Measurements from ENCODE around the gene UFD1.

DNA sequence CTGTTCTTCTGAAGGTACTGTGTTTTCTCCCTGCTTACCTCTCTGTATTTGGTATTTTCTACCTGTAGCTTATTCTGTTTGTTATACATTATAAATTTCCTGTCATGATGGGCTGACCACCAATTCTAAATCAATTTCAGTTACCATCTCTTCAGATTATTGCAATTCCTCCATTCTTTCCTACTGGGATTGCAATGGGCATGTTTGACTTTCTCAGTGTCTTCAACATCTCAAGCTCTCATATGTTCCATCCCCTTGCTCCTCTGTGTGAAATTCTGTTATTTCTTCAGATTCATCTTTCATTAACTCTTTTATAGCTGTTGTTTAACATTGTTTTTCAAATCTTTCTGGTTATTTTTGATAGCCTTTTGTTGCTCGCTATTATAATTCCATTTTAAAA is 16.0 kb downstream of the UFD1 start:
- no peak for TF ChIP-seq YY1 (IDR thresholded peaks at IDR 0.05; ENCODE audit: low read depth)
- TF ChIP-seq CEBPB (IDR thresholded peaks at IDR 0.05) = no peak
- TF ChIP-seq RAD21 (IDR thresholded peaks at IDR 0.05; ENCODE audit: low read depth) = no peak
- TF ChIP-seq, protein P1, sequence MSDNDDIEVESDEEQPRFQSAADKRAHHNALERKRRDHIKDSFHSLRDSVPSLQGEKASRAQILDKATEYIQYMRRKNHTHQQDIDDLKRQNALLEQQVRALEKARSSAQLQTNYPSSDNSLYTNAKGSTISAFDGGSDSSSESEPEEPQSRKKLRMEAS (IDR thresholded peaks at IDR 0.05) = no peak
- no peak for TF ChIP-seq CREB1 (IDR thresholded peaks at IDR 0.05; ENCODE audit: low read depth)
- TF ChIP-seq, protein P2, sequence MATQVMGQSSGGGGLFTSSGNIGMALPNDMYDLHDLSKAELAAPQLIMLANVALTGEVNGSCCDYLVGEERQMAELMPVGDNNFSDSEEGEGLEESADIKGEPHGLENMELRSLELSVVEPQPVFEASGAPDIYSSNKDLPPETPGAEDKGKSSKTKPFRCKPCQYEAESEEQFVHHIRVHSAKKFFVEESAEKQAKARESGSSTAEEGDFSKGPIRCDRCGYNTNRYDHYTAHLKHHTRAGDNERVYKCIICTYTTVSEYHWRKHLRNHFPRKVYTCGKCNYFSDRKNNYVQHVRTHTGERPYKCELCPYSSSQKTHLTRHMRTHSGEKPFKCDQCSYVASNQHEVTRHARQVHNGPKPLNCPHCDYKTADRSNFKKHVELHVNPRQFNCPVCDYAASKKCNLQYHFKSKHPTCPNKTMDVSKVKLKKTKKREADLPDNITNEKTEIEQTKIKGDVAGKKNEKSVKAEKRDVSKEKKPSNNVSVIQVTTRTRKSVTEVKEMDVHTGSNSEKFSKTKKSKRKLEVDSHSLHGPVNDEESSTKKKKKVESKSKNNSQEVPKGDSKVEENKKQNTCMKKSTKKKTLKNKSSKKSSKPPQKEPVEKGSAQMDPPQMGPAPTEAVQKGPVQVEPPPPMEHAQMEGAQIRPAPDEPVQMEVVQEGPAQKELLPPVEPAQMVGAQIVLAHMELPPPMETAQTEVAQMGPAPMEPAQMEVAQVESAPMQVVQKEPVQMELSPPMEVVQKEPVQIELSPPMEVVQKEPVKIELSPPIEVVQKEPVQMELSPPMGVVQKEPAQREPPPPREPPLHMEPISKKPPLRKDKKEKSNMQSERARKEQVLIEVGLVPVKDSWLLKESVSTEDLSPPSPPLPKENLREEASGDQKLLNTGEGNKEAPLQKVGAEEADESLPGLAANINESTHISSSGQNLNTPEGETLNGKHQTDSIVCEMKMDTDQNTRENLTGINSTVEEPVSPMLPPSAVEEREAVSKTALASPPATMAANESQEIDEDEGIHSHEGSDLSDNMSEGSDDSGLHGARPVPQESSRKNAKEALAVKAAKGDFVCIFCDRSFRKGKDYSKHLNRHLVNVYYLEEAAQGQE (IDR thresholded peaks at IDR 0.05; ENCODE audit: low read depth) = no peak
- no peak for TF ChIP-seq EP300 (IDR thresholded peaks at IDR 0.05; ENCODE audit: borderline replicate concordance)
